Ishikawa (cell line): ENCODE data around the gene CHTF18.

Experiments
- CEBPB ChIP-seq: IDR thresholded peaks from 2 replicates; pipeline ENCODE4 v1.6.1; 2012
- CREB1 ChIP-seq: IDR thresholded peaks from 2 replicates; pipeline ENCODE4 v1.6.1; 2012; ENCODE audit warnings: low read depth
- EGR1 ChIP-seq: IDR thresholded peaks from 2 replicates; pipeline ENCODE4 v1.6.1; 2012
- EP300 ChIP-seq: IDR thresholded peaks from 2 replicates; pipeline ENCODE4 v1.6.1; 2012; ENCODE audit warnings: borderline replicate concordance
- FOXM1 ChIP-seq: IDR thresholded peaks from 2 replicates; pipeline ENCODE4 v1.6.1; 2012; ENCODE audit warnings: low read depth, borderline replicate concordance
- MAX ChIP-seq: IDR thresholded peaks from 2 replicates; pipeline ENCODE4 v1.6.1; 2012
- NFIC ChIP-seq: IDR thresholded peaks from 2 replicates; pipeline ENCODE4 v1.6.1; 2012
- RAD21 ChIP-seq: IDR thresholded peaks from 2 replicates; pipeline ENCODE4 v1.6.1; 2012; ENCODE audit warnings: low read depth
- REST ChIP-seq: IDR thresholded peaks from 2 replicates; pipeline ENCODE4 v1.6.1; 2012; ENCODE audit warnings: low read depth, mild to moderate bottlenecking
- TAF1 ChIP-seq: IDR thresholded peaks from 2 replicates; pipeline ENCODE4 v1.6.1; 2012; ENCODE audit warnings: low read depth, mild to moderate bottlenecking
- TEAD4 ChIP-seq: IDR thresholded peaks from 2 replicates; pipeline ENCODE4 v1.6.1; 2012
- USF1 ChIP-seq: IDR thresholded peaks from 2 replicates; pipeline ENCODE4 v1.6.1; 2012
- YY1 ChIP-seq: IDR thresholded peaks from 2 replicates; pipeline ENCODE4 v1.6.1; 2012; ENCODE audit warnings: low read depth
- ZBTB7A ChIP-seq: IDR thresholded peaks from 2 replicates; pipeline ENCODE4 v1.6.1; 2012; ENCODE audit warnings: low read depth

DNA sequence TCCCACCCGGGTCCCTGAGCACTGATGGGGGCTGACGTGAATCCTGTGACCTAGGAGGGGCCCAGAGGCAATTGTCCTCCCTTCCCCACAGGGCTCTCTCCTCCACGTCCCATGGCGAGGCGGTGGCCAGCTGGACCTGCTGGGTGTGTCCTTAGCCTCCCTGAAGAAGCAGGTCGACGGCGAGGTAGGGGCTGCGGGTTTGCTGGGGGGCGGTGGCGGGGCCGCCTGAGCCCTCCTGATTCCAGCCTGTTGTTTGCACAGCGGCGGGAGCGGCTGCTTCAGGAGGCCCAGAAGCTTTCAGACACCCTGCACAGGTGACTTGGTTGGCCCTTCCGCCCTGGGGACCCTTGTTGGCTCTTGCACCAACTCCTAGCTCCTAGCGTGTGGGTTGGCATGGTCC, 1.7 kb downstream of the CHTF18 start:
- TF ChIP-seq TAF1, result no peak
- no peak for TF ChIP-seq EP300
- no peak for TF ChIP-seq CEBPB
- TF ChIP-seq RAD21, result no peak
- TF ChIP-seq MAX, result no peak
- no peak for TF ChIP-seq EGR1
- TF ChIP-seq NFIC, result no peak
- TF ChIP-seq CREB1, result no peak
- TF ChIP-seq REST, result no peak
- TF ChIP-seq YY1, result no peak
- TF ChIP-seq FOXM1, result no peak
- TF ChIP-seq TEAD4, result no peak
- no peak for TF ChIP-seq USF1
- TF ChIP-seq ZBTB7A, result no peak
